MM.1S (cell line): ENCODE results near the gene PTPRG.

ENCODE experiments used
- CTCF ChIP-seq: fragments of 300-600 bp; sonication (generic); IDR thresholded peaks from 2 replicates; pipeline ENCODE4 v1.5.1; 2016; ENCODE audit warnings: antibody characterized with exemption, low read length, mixed read lengths
- EZH2 ChIP-seq: fragments of 300-600 bp; sonication (generic); optimal IDR thresholded peaks from 2 replicates; pipeline ENCODE3; 2017; ENCODE audit warnings: low read depth, mild to moderate bottlenecking, antibody characterized with exemption, low read length, mixed read lengths
- EZH2phosphoT487 ChIP-seq: fragments of 300-600 bp; sonication (generic); IDR thresholded peaks from 2 replicates; pipeline ENCODE4 v1.6.1; 2018; ENCODE audit warnings: antibody characterized with exemption, low read length

- no peak for TF ChIP-seq EZH2phosphoT487
- TF ChIP-seq CTCF = no peak
- TF ChIP-seq EZH2 = no peak
Measured at GRCh38 chr3:62241279-62241678, 679.9 kb downstream of the PTPRG start.
